HepG2 (cell line): ENCODE measurements around the gene TNK1. TPM values are rescaled to one million over a fixed set of nuclear protein-coding genes. Genes with fewer than 3 reads are reported as not detected.

Experiments used
- ATF7 ChIP-seq, 2 experiments: fragments of 450-650 bp in 1 of 2; sonication (generic) in 1 of 2; formaldehyde crosslinking in 1 of 2; IDR thresholded peaks; 2 replicates each; pipeline versions ENCODE4 v1.4.0 to v1.6.1; 2016 to 2020; ENCODE audit warnings: antibody characterized with exemption in 1 of 2, mild to moderate bottlenecking in 1 of 2, missing genetic modification reagents in 1 of 2
- CCDC6 ChIP-seq: sonication (generic); formaldehyde crosslinking; IDR thresholded peaks from 2 replicates; pipeline ENCODE4 v1.8.1; 2022; ENCODE audit warnings: mild to moderate bottlenecking, missing genetic modification reagents, moderate library complexity
- HDAC1 ChIP-seq: sonication (generic); formaldehyde crosslinking; IDR thresholded peaks from 2 replicates; pipeline ENCODE4 v1.5.1; 2020; ENCODE audit warnings: mild to moderate bottlenecking, missing genetic modification reagents
- HNF4A ChIP-seq: sonication (generic); formaldehyde crosslinking; IDR thresholded peaks from 2 replicates; pipeline ENCODE4 v1.4.0; 2020; ENCODE audit warnings: missing genetic modification reagents
- KLF6 ChIP-seq: IDR thresholded peaks from 2 replicates; pipeline ENCODE4 v1.8.0; 2016; ENCODE audit warnings: missing biosample characterization, missing genetic modification reagents
- MED1 ChIP-seq: sonication (generic); formaldehyde crosslinking; IDR thresholded peaks from 2 replicates; pipeline ENCODE4 v1.4.0; 2020; ENCODE audit warnings: missing genetic modification reagents
- MEIS2 ChIP-seq: sonication (generic); formaldehyde crosslinking; IDR thresholded peaks from 2 replicates; pipeline ENCODE4 v1.9.0; 2021; ENCODE audit warnings: mild to moderate bottlenecking, missing genetic modification reagents
- TEAD3 ChIP-seq: optimal IDR thresholded peaks from 2 replicates; pipeline ENCODE3; 2016; ENCODE audit warnings: borderline replicate concordance
- UBTF ChIP-seq: sonication (generic); formaldehyde crosslinking; IDR thresholded peaks from 2 replicates; pipeline ENCODE4 v1.4.0; 2020; ENCODE audit warnings: mild to moderate bottlenecking, missing genetic modification reagents
- ZNF776 ChIP-seq: sonication (generic); formaldehyde crosslinking; IDR thresholded peaks from 2 replicates; pipeline ENCODE4 v1.4.0; 2020; ENCODE audit warnings: mild to moderate bottlenecking, missing genetic modification reagents
- ZSCAN12 ChIP-seq: sonication (generic); formaldehyde crosslinking; IDR thresholded peaks from 2 replicates; pipeline ENCODE4 v1.9.0; 2021; ENCODE audit warnings: mild to moderate bottlenecking, missing genetic modification reagents
- polyA plus RNA-seq, 8 experiments: library from polyadenylated mRNA; depleted of rRNA in 3 of 8; stranded (reverse) in 7 of 8; unstranded in 1 of 8; fragments of >200 nt; fragmentation: Illumina TruSeq in 4 of 8; extraction: Trizol in 4 of 8; gene quantifications; 2 replicates each; pipeline versions ENCODE4 v1.2.1 to v1.2.3, GENCODE V29; 2011 to 2016; ENCODE audit warnings: low read depth in 4 of 8, missing spikeins in 1 of 8, mixed read lengths in 1 of 8; ENCODE audit not compliant: insufficient read depth in 1 of 8
- total RNA-seq, 5 experiments: library from RNA; depleted of rRNA; stranded (reverse); fragments of >200 nt; fragmentation: Illumina TruSeq; extraction: Trizol; gene quantifications; 2 replicates each; pipeline ENCODE4 v1.2.3, GENCODE V29; 2016; ENCODE audit warnings: low read depth in 1 of 5
- TF ChIP-seq, protein P1 (sequence below): sonication (generic); formaldehyde crosslinking; IDR thresholded peaks from 2 replicates; pipeline ENCODE4 v1.4.0; 2020; ENCODE audit warnings: low read depth, mild to moderate bottlenecking, missing genetic modification reagents
- TF ChIP-seq, protein P2 (sequence below): sonication (generic); formaldehyde crosslinking; IDR thresholded peaks from 2 replicates; pipeline ENCODE4 v1.8.1; 2023; ENCODE audit warnings: mild to moderate bottlenecking, moderate library complexity, missing genetic modification reagents
- TF ChIP-seq, protein P3 (sequence below): IDR thresholded peaks from 2 replicates; pipeline ENCODE4 v1.6.1; 2012; ENCODE audit warnings: inconsistent platforms
- TF ChIP-seq, protein P4 (sequence below): sonication (generic); formaldehyde crosslinking; IDR thresholded peaks from 2 replicates; pipeline ENCODE4 v1.5.0; 2020; ENCODE audit warnings: mild to moderate bottlenecking, missing genetic modification reagents, moderate library complexity

Gene TNK1
- total and polyA plus RNA-seq, 2 of the 13 experiments (the other 11 are each of a cell fraction or from before 2014, with no cell fraction given): 2.0 to 3.5 TPM

GRCh38 chr17:7436556-7437368, 55.9 kb downstream of the TNK1 start (continued):
- TF ChIP-seq, protein P1, sequence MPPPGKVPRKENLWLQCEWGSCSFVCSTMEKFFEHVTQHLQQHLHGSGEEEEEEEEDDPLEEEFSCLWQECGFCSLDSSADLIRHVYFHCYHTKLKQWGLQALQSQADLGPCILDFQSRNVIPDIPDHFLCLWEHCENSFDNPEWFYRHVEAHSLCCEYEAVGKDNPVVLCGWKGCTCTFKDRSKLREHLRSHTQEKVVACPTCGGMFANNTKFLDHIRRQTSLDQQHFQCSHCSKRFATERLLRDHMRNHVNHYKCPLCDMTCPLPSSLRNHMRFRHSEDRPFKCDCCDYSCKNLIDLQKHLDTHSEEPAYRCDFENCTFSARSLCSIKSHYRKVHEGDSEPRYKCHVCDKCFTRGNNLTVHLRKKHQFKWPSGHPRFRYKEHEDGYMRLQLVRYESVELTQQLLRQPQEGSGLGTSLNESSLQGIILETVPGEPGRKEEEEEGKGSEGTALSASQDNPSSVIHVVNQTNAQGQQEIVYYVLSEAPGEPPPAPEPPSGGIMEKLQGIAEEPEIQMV (CRISPR knock-in tag): peak; percentile 76
- TF ChIP-seq ZSCAN12 (CRISPR knock-in tag): 0 out of 2 replicates have a peak, but pooled peaks have one; percentile 54
- TF ChIP-seq, protein P2, sequence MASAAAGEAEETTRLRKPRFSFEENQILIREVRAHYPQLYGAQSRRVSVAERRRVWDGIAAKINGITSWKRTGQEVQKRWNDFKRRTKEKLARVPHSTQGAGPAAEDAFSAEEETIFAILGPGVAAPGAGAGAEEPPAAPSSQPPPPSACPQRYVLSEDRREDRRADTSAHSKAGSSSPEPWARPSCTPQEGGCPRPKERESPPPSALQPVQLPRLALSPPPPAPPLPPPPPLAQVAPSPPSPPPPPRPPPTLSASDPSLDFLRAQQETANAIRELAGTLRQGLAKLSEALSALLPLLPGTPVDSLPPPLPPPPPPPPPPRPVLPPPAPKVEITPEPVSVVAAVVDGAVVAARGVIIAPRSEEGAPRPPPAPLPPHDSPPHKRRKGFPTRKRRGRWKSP (CRISPR knock-in tag): peak; percentile 90
- TF ChIP-seq TEAD3 (CRISPR knock-in tag): peak; percentile 78
- peak; percentile 33; the same call in 1 of the 2 replicates for TF ChIP-seq MED1 (CRISPR knock-in tag)
- 0 out of 2 replicates have a peak, but pooled peaks have one; percentile 54 for TF ChIP-seq CCDC6
- TF ChIP-seq, protein P3, sequence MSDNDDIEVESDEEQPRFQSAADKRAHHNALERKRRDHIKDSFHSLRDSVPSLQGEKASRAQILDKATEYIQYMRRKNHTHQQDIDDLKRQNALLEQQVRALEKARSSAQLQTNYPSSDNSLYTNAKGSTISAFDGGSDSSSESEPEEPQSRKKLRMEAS: peak; percentile 74
- TF ChIP-seq MEIS2 (CRISPR knock-in tag): 0 out of 2 replicates have a peak, but pooled peaks have one; percentile 32
- TF ChIP-seq HNF4A (CRISPR knock-in tag): no peak
- TF ChIP-seq, protein P4, sequence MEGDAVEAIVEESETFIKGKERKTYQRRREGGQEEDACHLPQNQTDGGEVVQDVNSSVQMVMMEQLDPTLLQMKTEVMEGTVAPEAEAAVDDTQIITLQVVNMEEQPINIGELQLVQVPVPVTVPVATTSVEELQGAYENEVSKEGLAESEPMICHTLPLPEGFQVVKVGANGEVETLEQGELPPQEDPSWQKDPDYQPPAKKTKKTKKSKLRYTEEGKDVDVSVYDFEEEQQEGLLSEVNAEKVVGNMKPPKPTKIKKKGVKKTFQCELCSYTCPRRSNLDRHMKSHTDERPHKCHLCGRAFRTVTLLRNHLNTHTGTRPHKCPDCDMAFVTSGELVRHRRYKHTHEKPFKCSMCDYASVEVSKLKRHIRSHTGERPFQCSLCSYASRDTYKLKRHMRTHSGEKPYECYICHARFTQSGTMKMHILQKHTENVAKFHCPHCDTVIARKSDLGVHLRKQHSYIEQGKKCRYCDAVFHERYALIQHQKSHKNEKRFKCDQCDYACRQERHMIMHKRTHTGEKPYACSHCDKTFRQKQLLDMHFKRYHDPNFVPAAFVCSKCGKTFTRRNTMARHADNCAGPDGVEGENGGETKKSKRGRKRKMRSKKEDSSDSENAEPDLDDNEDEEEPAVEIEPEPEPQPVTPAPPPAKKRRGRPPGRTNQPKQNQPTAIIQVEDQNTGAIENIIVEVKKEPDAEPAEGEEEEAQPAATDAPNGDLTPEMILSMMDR: peak; percentile 81
- peak; percentile 55; the same call in 1 of the 2 replicates for TF ChIP-seq HDAC1 (CRISPR knock-in tag)
- TF ChIP-seq KLF6 (CRISPR knock-in tag): 0 out of 2 replicates have a peak, but pooled peaks have one; percentile 26
- peak; percentile 71; the same call in 1 of the 2 replicates for TF ChIP-seq ATF7 (IDR thresholded peaks at IDR 0.05)
- TF ChIP-seq ATF7 (CRISPR knock-in tag; IDR thresholded peaks at IDR 0.05): no peak
- TF ChIP-seq ZNF776 (CRISPR knock-in tag): peak; percentile 63; the same call in 1 of the 2 replicates
- peak; percentile 41; the same call in 1 of the 2 replicates for TF ChIP-seq UBTF (CRISPR knock-in tag)
